H9 (cell line): Measurements from ENCODE around the gene DNAJC17. TPM values are rescaled to one million over a fixed set of nuclear protein-coding genes. Genes with fewer than 3 reads are reported as not detected.

Experiments
- DNase-seq: peaks from one replicate; pipeline ENCODE4 v3.0.0-alpha.2; 2017
- H2AFZ ChIP-seq: one replicate; pipeline ENCODE4 v1.6.1; 2013; ENCODE audit warnings: mild to moderate bottlenecking, low read length, control low read depth, moderate library complexity
- H2AK5ac ChIP-seq: 2 replicates; pipeline ENCODE4 v1.6.1; 2013; ENCODE audit warnings: low read length, control low read depth, mixed read lengths; ENCODE audit not compliant: insufficient read length
- H2BK120ac ChIP-seq: one replicate; pipeline ENCODE4 v1.6.1; 2013; ENCODE audit warnings: low read depth, mild to moderate bottlenecking, low read length, control low read depth, inconsistent platforms; ENCODE audit not compliant: poor library complexity, severe bottlenecking
- H2BK12ac ChIP-seq: 2 replicates; pipeline ENCODE4 v1.6.1; 2013; ENCODE audit warnings: low read length, control low read depth, mixed read lengths, low read depth; ENCODE audit not compliant: insufficient read length
- H2BK15ac ChIP-seq: 2 replicates; pipeline ENCODE4 v1.6.1; 2013; ENCODE audit warnings: low read depth, low read length, control low read depth
- H2BK20ac ChIP-seq: one replicate; pipeline ENCODE4 v1.6.1; 2013; ENCODE audit warnings: low read depth, mild to moderate bottlenecking, low read length, control low read depth, inconsistent platforms; ENCODE audit not compliant: poor library complexity, severe bottlenecking
- H2BK5ac ChIP-seq: 2 replicates; pipeline ENCODE4 v1.6.1; 2013; ENCODE audit warnings: low read length, control low read depth, mixed read lengths; ENCODE audit not compliant: insufficient read length
- H3K14ac ChIP-seq: 2 replicates; pipeline ENCODE4 v1.6.1; 2013; ENCODE audit warnings: low read length, control low read depth; ENCODE audit not compliant: insufficient read depth
- H3K18ac ChIP-seq: 2 replicates; pipeline ENCODE4 v1.6.1; 2013; ENCODE audit warnings: low read depth, mild to moderate bottlenecking, mixed read lengths, low read length, control low read depth; ENCODE audit not compliant: insufficient read length
- H3K23ac ChIP-seq: 2 replicates; pipeline ENCODE4 v1.6.1; 2013; ENCODE audit warnings: low read length, control low read depth, mixed read lengths, low read depth; ENCODE audit not compliant: insufficient read length
- H3K23me2 ChIP-seq: 2 replicates; pipeline ENCODE4 v1.6.1; 2013; ENCODE audit warnings: low read depth, mild to moderate bottlenecking, mixed read lengths, low read length, control low read depth; ENCODE audit not compliant: insufficient read length, poor library complexity, severe bottlenecking
- H3K27ac ChIP-seq: 2 replicates; pipeline ENCODE4 v1.5.1; 2013; ENCODE audit warnings: low read length, control low read depth, mixed read lengths, low read depth; ENCODE audit not compliant: insufficient read length
- H3K27me3 ChIP-seq: 2 replicates; pipeline ENCODE4 v1.6.1; 2013; ENCODE audit warnings: low read length, control low read depth, inconsistent platforms; ENCODE audit not compliant: insufficient read depth
- H3K4ac ChIP-seq: 2 replicates; pipeline ENCODE4 v1.6.1; 2013; ENCODE audit warnings: low read depth, mild to moderate bottlenecking, control low read depth, inconsistent platforms, low read length, moderate library complexity
- H3K4me1 ChIP-seq: 2 replicates; pipeline ENCODE4 v1.6.1; 2013; ENCODE audit warnings: low read length, control low read depth, inconsistent platforms; ENCODE audit not compliant: insufficient read depth
- H3K4me2 ChIP-seq: 2 replicates; pipeline ENCODE4 v1.6.1; 2013; ENCODE audit warnings: low read length, control low read depth, mixed read lengths; ENCODE audit not compliant: insufficient read length, insufficient read depth
- H3K56ac ChIP-seq: 2 replicates; pipeline ENCODE4 v1.6.1; 2013; ENCODE audit warnings: low read depth, mild to moderate bottlenecking, mixed read lengths, low read length, control low read depth; ENCODE audit not compliant: insufficient read length
- H3K79me1 ChIP-seq: 2 replicates; pipeline ENCODE4 v1.6.1; 2013; ENCODE audit warnings: low read depth, mild to moderate bottlenecking, moderate library complexity, low read length, control low read depth, inconsistent platforms; ENCODE audit not compliant: insufficient read depth, poor library complexity, severe bottlenecking
- H3K79me2 ChIP-seq: 2 replicates; pipeline ENCODE4 v1.6.1; 2013; ENCODE audit warnings: low read length, control low read depth, inconsistent platforms; ENCODE audit not compliant: insufficient read depth
- H3K9ac ChIP-seq: 2 replicates; pipeline ENCODE4 v1.6.1; 2013; ENCODE audit warnings: low read length, control low read depth, mixed read lengths; ENCODE audit not compliant: insufficient read length; ENCODE audit errors: extremely low read depth
- H3K9me3 ChIP-seq: one replicate; pipeline ENCODE4 v1.6.1; 2013; ENCODE audit warnings: low read depth, low read length, inconsistent platforms; ENCODE audit not compliant: control insufficient read depth
- H3T11ph ChIP-seq: one replicate; pipeline ENCODE4 v1.6.1; 2013; ENCODE audit warnings: mild to moderate bottlenecking, low read length, control low read depth, inconsistent platforms
- H4K20me1 ChIP-seq: one replicate; pipeline ENCODE4 v1.6.1; 2013; ENCODE audit not compliant: control insufficient read depth, insufficient read length, insufficient read depth
- H4K5ac ChIP-seq: 2 replicates; pipeline ENCODE4 v1.6.1; 2013; ENCODE audit warnings: low read depth, mild to moderate bottlenecking, mixed read lengths, low read length, control low read depth; ENCODE audit not compliant: insufficient read length
- H4K8ac ChIP-seq: replicated peaks from 2 replicates; pipeline ENCODE4 v1.6.1; 2013; ENCODE audit warnings: low read length, control low read depth, mixed read lengths, low read depth; ENCODE audit not compliant: insufficient read length
- H4K91ac ChIP-seq: 2 replicates; pipeline ENCODE4 v1.6.1; 2013; ENCODE audit warnings: low read depth, mild to moderate bottlenecking, moderate library complexity, mixed read lengths, low read length, control low read depth; ENCODE audit not compliant: insufficient read length
- H3K27ac Mint-ChIP-seq, 3 experiments: 2 replicates in 2 of 3; 3 replicates in 1 of 3; pipeline ENCODE4 v1.8.0; 2020 to 2021; ENCODE audit warnings: mixed read lengths in 3 of 3, mild to moderate bottlenecking in 1 of 3, moderate library complexity in 1 of 3
- H3K27me3 Mint-ChIP-seq: 2 replicates; pipeline ENCODE4 v1.8.0; 2021; ENCODE audit warnings: low read depth, mild to moderate bottlenecking, moderate library complexity, mixed read lengths
- H3K36me3 Mint-ChIP-seq, 3 experiments: 2 replicates in 2 of 3; 3 replicates in 1 of 3; pipeline ENCODE4 v1.8.0; 2020 to 2021; ENCODE audit warnings: low read depth in 3 of 3, mixed read lengths in 3 of 3; ENCODE audit not compliant: insufficient read depth in 1 of 3
- H3K4me1 Mint-ChIP-seq, 2 experiments: 2 replicates each; pipeline ENCODE4 v1.8.0; 2020; ENCODE audit warnings: mixed read lengths in 2 of 2
- H3K4me3 Mint-ChIP-seq, 2 experiments: 2 replicates in 1 of 2; 3 replicates in 1 of 2; pipeline ENCODE4 v1.8.0; 2020 to 2021; ENCODE audit warnings: mild to moderate bottlenecking in 2 of 2, mixed read lengths in 2 of 2, moderate library complexity in 1 of 2
- H3K9me3 Mint-ChIP-seq, 2 experiments: 2 replicates in 1 of 2; 3 replicates in 1 of 2; pipeline ENCODE4 v1.8.0; 2020; ENCODE audit warnings: mild to moderate bottlenecking in 2 of 2, mixed read lengths in 2 of 2, moderate library complexity in 1 of 2
- WGBS: extraction: QIAGEN DNeasy Blood & Tissue Kit; methylation state at CpG from one replicate; pipeline ENCODE4 v1.1.7; 2013; ENCODE audit warnings: missing lambda C conversion rate, low lambda C conversion rate, mixed read lengths; ENCODE audit not compliant: insufficient read length; ENCODE audit errors: extremely low coverage; 5-methylcytosine and 5-hydroxymethylcytosine counted together
- total RNA-seq: library from RNA; stranded (reverse); gene quantifications from 2 replicates; pipeline ENCODE4 v1.2.1, GENCODE V29; 2021
- TF ChIP-seq, protein P1 (sequence below): fragments of 200-600 bp; sonication (generic); conservative IDR thresholded peaks from 3 replicates; pipeline ENCODE4 v1.8.0; 2021; ENCODE audit warnings: antibody characterized with exemption, mild to moderate bottlenecking

DNAJC17 gene
- total RNA-seq, 1 experiment from 2014 or later = 38.3 TPM

DNA sequence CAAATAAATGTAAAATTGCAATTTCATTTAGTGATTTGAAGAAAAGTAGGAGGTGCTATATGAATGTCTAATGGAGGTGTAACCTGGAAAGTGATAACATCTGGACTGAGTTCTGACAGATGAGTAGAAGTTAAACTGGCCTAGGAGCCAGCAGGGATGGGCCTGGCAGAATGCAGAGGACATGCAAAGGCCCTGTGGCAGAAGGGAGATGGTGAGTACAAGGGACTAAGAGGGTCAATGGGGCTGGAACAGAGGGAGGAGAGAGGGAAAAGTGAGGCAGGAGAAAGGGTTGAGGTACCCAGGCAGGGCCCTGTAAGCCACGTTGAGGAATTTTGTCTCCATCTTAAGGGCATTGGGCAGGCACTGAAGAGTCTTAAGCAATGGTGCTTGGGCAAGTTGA, 24.6 kb upstream of the DNAJC17 start:
- no peak overlapping the region for H2BK20ac ChIP-seq
- WGBS = no CpG with 5 or more reads among the region's 1 CpG

More for the DNA sequence above, 24.6 kb upstream of the DNAJC17 start:
- Histone ChIP-seq H2BK120ac (no peak overlapping the region), H2BK5ac (no peak overlapping the region), H3K9me3 (no peaks in the 10 kb centered on the region), H3K9ac (no peak overlapping the region), H3K27ac (no peak overlapping the region), H3K4me1 (peaks cover 2% of the 10 kb centered on the region; the same call in 1 of the 2 replicates), H3K56ac (no peak overlapping the region), H3K79me2 (no peaks in the 10 kb centered on the region), H4K8ac (no peak overlapping the region), H3K27me3 (no peaks in the 10 kb centered on the region), H4K5ac (no peak overlapping the region), H3K4me2 (no peak overlapping the region), H3K23ac (no peak overlapping the region), H3K4ac (no peak overlapping the region), H3K23me2 (no peaks in the 10 kb centered on the region), H3K18ac (no peak overlapping the region), H2AK5ac (no peak overlapping the region), H2BK12ac (no peak overlapping the region), H2AFZ (no peak overlapping the region), H3K79me1 (no peaks in the 10 kb centered on the region), H3T11ph (no peak overlapping the region), H2BK15ac (no peak overlapping the region), H4K91ac (no peak overlapping the region), H3K14ac (no peak overlapping the region), H4K20me1 (no peaks in the 10 kb centered on the region)
- Mint-ChIP-seq H3K4me3 (no peak overlapping the region), H3K27me3 (no peaks in the 10 kb centered on the region), H3K36me3 (peaks cover 0 to 2% (median 0%) of the 10 kb centered on the region in 3 experiments; a peak in 1 of 7 replicates), H3K4me1 (peaks cover 9% of the 10 kb centered on the region in 2 experiments), H3K27ac (no peak overlapping the region), H3K9me3 (no peaks in the 10 kb centered on the region)
- TF ChIP-seq, protein P1, sequence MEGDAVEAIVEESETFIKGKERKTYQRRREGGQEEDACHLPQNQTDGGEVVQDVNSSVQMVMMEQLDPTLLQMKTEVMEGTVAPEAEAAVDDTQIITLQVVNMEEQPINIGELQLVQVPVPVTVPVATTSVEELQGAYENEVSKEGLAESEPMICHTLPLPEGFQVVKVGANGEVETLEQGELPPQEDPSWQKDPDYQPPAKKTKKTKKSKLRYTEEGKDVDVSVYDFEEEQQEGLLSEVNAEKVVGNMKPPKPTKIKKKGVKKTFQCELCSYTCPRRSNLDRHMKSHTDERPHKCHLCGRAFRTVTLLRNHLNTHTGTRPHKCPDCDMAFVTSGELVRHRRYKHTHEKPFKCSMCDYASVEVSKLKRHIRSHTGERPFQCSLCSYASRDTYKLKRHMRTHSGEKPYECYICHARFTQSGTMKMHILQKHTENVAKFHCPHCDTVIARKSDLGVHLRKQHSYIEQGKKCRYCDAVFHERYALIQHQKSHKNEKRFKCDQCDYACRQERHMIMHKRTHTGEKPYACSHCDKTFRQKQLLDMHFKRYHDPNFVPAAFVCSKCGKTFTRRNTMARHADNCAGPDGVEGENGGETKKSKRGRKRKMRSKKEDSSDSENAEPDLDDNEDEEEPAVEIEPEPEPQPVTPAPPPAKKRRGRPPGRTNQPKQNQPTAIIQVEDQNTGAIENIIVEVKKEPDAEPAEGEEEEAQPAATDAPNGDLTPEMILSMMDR = no peak
- DNase-seq = no peak
